GM12878 (cell line): Measurements from ENCODE around the gene FNDC3B.

Experiments used
- EP300 ChIP-seq, 2 experiments: fragments of 150-350 bp in 1 of 2; IDR thresholded peaks; 2 replicates each; pipeline ENCODE4 v1.6.1; 2011 to 2012; ENCODE audit warnings: low read depth in 2 of 2, low read length in 2 of 2, borderline replicate concordance in 1 of 2, improper control_type of control experiment in 1 of 2, inconsistent platforms in 1 of 2; ENCODE audit not compliant: control insufficient read depth in 1 of 2
- POLR2AphosphoS5 ChIP-seq: IDR thresholded peaks from 2 replicates; pipeline ENCODE4 v1.6.1; 2011; ENCODE audit warnings: mild to moderate bottlenecking, low read length, inconsistent platforms
- SMAD5 ChIP-seq: IDR thresholded peaks from 2 replicates; pipeline ENCODE4 v1.6.1; 2016; ENCODE audit warnings: antibody characterized with exemption, low read depth

DNA sequence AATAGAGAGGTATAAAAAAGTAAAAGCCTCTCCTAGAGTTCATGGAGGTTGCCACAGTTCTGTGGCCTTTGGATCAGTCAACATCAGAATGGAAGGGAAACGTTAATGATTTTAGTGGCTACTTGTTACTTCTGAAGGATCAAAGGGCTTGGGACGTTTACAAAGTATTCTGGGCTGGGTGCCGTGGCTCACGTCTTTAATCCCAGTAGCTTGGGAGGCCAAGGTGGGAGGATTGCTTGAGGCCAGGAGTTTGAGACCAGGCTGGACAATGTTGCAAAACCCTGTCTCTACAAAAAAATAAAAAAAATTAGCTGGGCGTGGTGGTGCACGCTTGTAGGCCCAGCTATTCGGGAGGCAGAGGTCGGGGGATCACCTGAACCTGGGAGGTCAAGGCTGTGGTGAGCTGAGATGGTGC lies 44.6 kb downstream of the FNDC3B start:
- TF ChIP-seq SMAD5 (no peak), POLR2AphosphoS5 (no peak), EP300 (IDR thresholded peaks at IDR 0.05; ENCODE audit: borderline replicate concordance in 1 of 2, control insufficient read depth in 1 of 2, low read depth in 2 of 2, low read length in 2 of 2) (no peak)
